Measurements from ENCODE around the gene NOC2L. TPM values are rescaled to one million over a fixed set of nuclear protein-coding genes. Genes with fewer than 3 reads are reported as not detected.
A peak's percentile ranks its signal among the peaks of the same experiment; 100 is the strongest.

The NOC2L gene
- total and polyA plus RNA-seq, 9 of the 15 experiments (the other 6 are each of a cell fraction or from before 2014, with no cell fraction given): 4.0 to 410 (median 200) TPM

DNA sequence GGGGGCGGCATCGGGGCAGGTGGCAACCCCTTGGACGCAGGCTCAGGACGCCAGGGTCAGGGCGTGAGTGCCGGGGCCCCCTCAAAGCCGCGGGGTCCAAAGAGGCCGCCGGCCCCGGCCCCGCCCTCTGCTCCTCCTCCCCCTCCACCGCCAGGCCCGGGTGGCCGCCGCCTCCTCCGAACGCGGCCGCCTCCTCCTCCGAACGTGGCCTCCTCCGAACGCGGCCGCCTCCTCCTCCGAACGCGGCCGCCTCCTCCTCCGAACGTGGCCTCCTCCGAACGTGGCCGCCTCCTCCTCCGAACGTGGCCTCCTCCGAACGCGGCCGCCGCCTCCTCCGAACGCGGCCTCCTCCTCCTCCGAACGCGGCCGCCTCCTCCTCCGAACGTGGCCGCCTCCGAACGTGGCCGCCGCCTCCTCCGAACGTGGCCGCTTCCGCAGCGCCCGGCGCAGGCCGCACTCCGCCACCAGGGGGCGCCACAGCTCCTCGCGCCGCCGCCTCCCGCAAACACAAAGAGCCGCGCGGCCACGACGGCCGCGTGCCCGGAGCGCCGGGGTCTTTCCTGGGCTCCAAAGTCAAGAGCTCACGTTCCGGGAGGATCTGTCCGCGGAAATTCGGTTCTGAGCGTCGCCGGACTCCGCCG, 54.6 kb downstream of the NOC2L start (continued):
- no peak for TF ChIP-seq ZNF785 (CRISPR knock-in tag; IDR thresholded peaks at IDR 0.05)
- no peak for TF ChIP-seq PRDM10 (IDR thresholded peaks at IDR 0.05; ENCODE audit: partially characterized antibody)
- TF ChIP-seq ZNF766 (CRISPR knock-in tag; conservative IDR thresholded peaks at IDR 0.05): no peak
- TF ChIP-seq ZNF23 (CRISPR knock-in tag; IDR thresholded peaks at IDR 0.05): no peak
- TF ChIP-seq NR2C2 (CRISPR knock-in tag; IDR thresholded peaks at IDR 0.05): peak; percentile 74
- no peak for TF ChIP-seq NR2C2 (tag; IDR thresholded peaks at IDR 0.05)
- TF ChIP-seq SMARCE1 (IDR thresholded peaks at IDR 0.05): no peak
- TF ChIP-seq BCL6 (CRISPR knock-in tag; IDR thresholded peaks at IDR 0.05): no peak
- no peak for TF ChIP-seq TBL1XR1 (IDR thresholded peaks at IDR 0.05; ENCODE audit: low read length in 2 of 2)
- no peak for TF ChIP-seq FOXK2 (conservative IDR thresholded peaks at IDR 0.05 in 1 of 2, IDR thresholded peaks at IDR 0.05 in 1 of 2; ENCODE audit: low read depth in 2 of 2)
- TF ChIP-seq RB1 (IDR thresholded peaks at IDR 0.05; ENCODE audit: low read depth): peak; percentile 98
- TF ChIP-seq JUND (IDR thresholded peaks at IDR 0.05; ENCODE audit: borderline replicate concordance, low read depth, low read length): peak; percentile 41
- peak; percentile 15; the same call in 1 of the 3 replicates for TF ChIP-seq JUND (tag; IDR thresholded peaks at IDR 0.05; ENCODE audit: borderline replicate concordance, low read depth, low read length)
- no peak for TF ChIP-seq DNMT1 (IDR thresholded peaks at IDR 0.05)
- no peak for TF ChIP-seq HBP1 (CRISPR knock-in tag; IDR thresholded peaks at IDR 0.05)
- no peak for TF ChIP-seq NCOA2 (IDR thresholded peaks at IDR 0.05; ENCODE audit: partially characterized antibody in 2 of 2)
- TF ChIP-seq MBD2 (IDR thresholded peaks at IDR 0.05; ENCODE audit: borderline replicate concordance, low read depth): peak; percentile 50; the same call in 1 of the 2 replicates
- TF ChIP-seq, protein P1, sequence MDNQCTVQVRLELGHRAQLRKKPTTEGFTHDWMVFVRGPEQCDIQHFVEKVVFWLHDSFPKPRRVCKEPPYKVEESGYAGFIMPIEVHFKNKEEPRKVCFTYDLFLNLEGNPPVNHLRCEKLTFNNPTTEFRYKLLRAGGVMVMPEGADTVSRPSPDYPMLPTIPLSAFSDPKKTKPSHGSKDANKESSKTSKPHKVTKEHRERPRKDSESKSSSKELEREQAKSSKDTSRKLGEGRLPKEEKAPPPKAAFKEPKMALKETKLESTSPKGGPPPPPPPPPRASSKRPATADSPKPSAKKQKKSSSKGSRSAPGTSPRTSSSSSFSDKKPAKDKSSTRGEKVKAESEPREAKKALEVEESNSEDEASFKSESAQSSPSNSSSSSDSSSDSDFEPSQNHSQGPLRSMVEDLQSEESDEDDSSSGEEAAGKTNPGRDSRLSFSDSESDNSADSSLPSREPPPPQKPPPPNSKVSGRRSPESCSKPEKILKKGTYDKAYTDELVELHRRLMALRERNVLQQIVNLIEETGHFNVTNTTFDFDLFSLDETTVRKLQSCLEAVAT (IDR thresholded peaks at IDR 0.05): no peak
- no peak for TF ChIP-seq PTBP1 (IDR thresholded peaks at IDR 0.05; ENCODE audit: low read depth, low read length)
- TF ChIP-seq BHLHE40 (IDR thresholded peaks at IDR 0.05; ENCODE audit: low read length): peak; percentile 63; the same call in 1 of the 2 replicates
- TF ChIP-seq, protein P2, sequence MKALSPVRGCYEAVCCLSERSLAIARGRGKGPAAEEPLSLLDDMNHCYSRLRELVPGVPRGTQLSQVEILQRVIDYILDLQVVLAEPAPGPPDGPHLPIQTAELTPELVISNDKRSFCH (CRISPR knock-in tag; IDR thresholded peaks at IDR 0.05): no peak
- TF ChIP-seq, protein P2 (tag; IDR thresholded peaks at IDR 0.05): no peak
- TF ChIP-seq HEY1 (CRISPR knock-in tag; IDR thresholded peaks at IDR 0.05; ENCODE audit: borderline replicate concordance): no peak
- TF ChIP-seq GATA2 (CRISPR knock-in tag; IDR thresholded peaks at IDR 0.05): no peak
